ENCODE data around the gene FREM2. TPM values are rescaled to one million over a fixed set of nuclear protein-coding genes. Genes with fewer than 3 reads are reported as not detected.

The FREM2 gene
- total RNA-seq, result not detected
- long read RNA-seq, result 0 reads

GRCh38 chr13:38686577-38687245 is at the start of gene FREM2:
Gene FREM2 (plus strand): TSS chr13:38687077. CDS start chr13:38687345, 268 bp downstream.
- intact Hi-C loops (cut with micrococcal nuclease), result no loop called here
- Histone ChIP-seq H3K4me1 (peaks cover 20% of the 10 kb centered on the region), H3K27ac (replicated peaks) (no peak within 1 kb of the TSS), H3K36me3 (no peaks in the 10 kb centered on the region), H3K27me3 (ENCODE audit: low read depth) (peaks cover 60% of the 10 kb centered on the region), H3K9me3 (replicated peaks) (no peaks in the 10 kb centered on the region), H3K4me3 (peak within 1 kb of the TSS; percentile 65)
- TF ChIP-seq CTCF (IDR thresholded peaks at IDR 0.05; ENCODE audit: borderline replicate concordance), result no peak
- DNase-seq, result no peak

- TF ChIP-seq CTCF (IDR thresholded peaks at IDR 0.05; ENCODE audit: borderline replicate concordance), result no peak
- H3K27ac ChIP-seq (replicated peaks), result no peak overlapping the region
- no peak for DNase-seq
- no peaks in the 10 kb centered on the region for H3K4me1 ChIP-seq
- intact Hi-C loops (cut with micrococcal nuclease), result no loop called here
- no peak overlapping the region for H3K4me3 ChIP-seq
- H3K36me3 ChIP-seq, result no peaks in the 10 kb centered on the region
- H3K27me3 ChIP-seq (ENCODE audit: low read depth), result peaks cover 8% of the 10 kb centered on the region
- H3K9me3 ChIP-seq (replicated peaks), result no peaks in the 10 kb centered on the region
Observed at GRCh38 chr13:38637576-38637975, 49.3 kb upstream of the FREM2 start.

GRCh38 chr13:38641164-38641948 is 45.5 kb upstream of the FREM2 start:
- no peaks in the 10 kb centered on the region for H3K36me3 ChIP-seq
- no peaks in the 10 kb centered on the region for H3K4me1 ChIP-seq
- intact Hi-C loops (cut with micrococcal nuclease), result no loop called here
- no peak overlapping the region for H3K27ac ChIP-seq (replicated peaks)
- H3K27me3 ChIP-seq (ENCODE audit: low read depth), result peaks cover under 1% of the 10 kb centered on the region
- no peak overlapping the region for H3K4me3 ChIP-seq
- TF ChIP-seq CTCF (IDR thresholded peaks at IDR 0.05; ENCODE audit: borderline replicate concordance), result peak; percentile 35
- H3K9me3 ChIP-seq (replicated peaks), result no peaks in the 10 kb centered on the region
- no peak for DNase-seq

GRCh38 chr13:38647312-38647711 is 39.6 kb upstream of the FREM2 start:
- H3K9me3 ChIP-seq (replicated peaks), result no peaks in the 10 kb centered on the region
- no peak for TF ChIP-seq CTCF (IDR thresholded peaks at IDR 0.05; ENCODE audit: borderline replicate concordance)
- intact Hi-C loops (cut with micrococcal nuclease), result no loop called here
- no peak for DNase-seq
- H3K36me3 ChIP-seq, result no peaks in the 10 kb centered on the region
- H3K27ac ChIP-seq (replicated peaks), result no peak overlapping the region
- no peaks in the 10 kb centered on the region for H3K27me3 ChIP-seq (ENCODE audit: low read depth)
- no peaks in the 10 kb centered on the region for H3K4me1 ChIP-seq
- no peak overlapping the region for H3K4me3 ChIP-seq

- no peaks in the 10 kb centered on the region for H3K27me3 ChIP-seq (ENCODE audit: low read depth)
- TF ChIP-seq CTCF (IDR thresholded peaks at IDR 0.05; ENCODE audit: borderline replicate concordance), result no peak
- intact Hi-C loops (cut with micrococcal nuclease), result no loop called here
- no peak overlapping the region for H3K4me3 ChIP-seq
- H3K9me3 ChIP-seq (replicated peaks), result no peaks in the 10 kb centered on the region
- no peaks in the 10 kb centered on the region for H3K4me1 ChIP-seq
- DNase-seq, result no peak
- H3K27ac ChIP-seq (replicated peaks), result no peak overlapping the region
- no peaks in the 10 kb centered on the region for H3K36me3 ChIP-seq
Observed at GRCh38 chr13:38648912-38649311, 38.0 kb upstream of the FREM2 start.

Data from left ventricle myocardium inferior (tissue), 1 donor.